Measurements from ENCODE around the gene KCNMB4. TPM values are rescaled to one million over a fixed set of nuclear protein-coding genes. Genes with fewer than 3 reads are reported as not detected.

The KCNMB4 gene
- total RNA-seq, 6 experiments from 2014 or later = 0.16 to 1.1 (median 0.22) TPM

DNA sequence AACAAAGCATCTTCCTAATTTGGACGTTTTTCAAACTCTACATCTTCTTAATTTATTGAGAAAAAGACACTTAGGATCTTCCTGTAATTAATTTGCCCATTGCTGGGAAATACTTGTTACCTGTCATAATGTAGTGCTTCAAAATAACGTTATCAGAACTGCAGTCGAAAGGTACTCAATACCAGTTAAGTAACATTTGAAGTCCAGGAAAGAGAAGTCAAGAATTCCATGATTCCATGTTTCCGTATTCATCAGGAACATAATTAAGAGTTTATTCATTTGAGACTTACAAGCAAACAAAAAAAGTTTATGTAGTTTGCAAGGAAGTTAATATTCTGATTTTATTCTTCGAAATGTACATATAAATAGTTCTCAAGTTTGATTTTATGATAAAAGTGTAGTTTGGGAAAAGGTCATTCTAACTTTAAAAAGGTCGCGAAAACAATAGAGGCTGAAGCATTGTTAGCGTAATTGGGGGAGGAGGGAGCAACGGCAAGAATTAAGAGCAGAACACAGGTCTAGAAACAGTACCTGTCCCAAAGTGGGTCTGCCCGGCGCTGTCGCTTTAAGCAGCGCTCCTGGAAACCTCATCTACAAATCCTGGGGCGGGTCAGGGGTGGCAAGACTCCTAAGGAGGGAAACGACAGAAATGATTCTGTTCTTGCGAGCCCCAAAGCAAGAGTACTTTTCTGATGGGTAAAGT is 1.2 kb upstream of the KCNMB4 start:
- no peak for DNase-seq
- Mint-ChIP-seq H3K4me1 (ENCODE audit: low read depth) (peaks cover 20% of the 10 kb centered on the region), H3K27ac (no peak overlapping the region), H3K9me3 (no peaks in the 10 kb centered on the region), H3K27me3 (ENCODE audit: insufficient read depth) (peaks cover 22% of the 10 kb centered on the region; the same call in 1 of the 2 replicates), H3K4me3 (peak overlapping the region; percentile 71), H3K36me3 (ENCODE audit: low read depth) (no peaks in the 10 kb centered on the region)
- TF ChIP-seq, protein P1, sequence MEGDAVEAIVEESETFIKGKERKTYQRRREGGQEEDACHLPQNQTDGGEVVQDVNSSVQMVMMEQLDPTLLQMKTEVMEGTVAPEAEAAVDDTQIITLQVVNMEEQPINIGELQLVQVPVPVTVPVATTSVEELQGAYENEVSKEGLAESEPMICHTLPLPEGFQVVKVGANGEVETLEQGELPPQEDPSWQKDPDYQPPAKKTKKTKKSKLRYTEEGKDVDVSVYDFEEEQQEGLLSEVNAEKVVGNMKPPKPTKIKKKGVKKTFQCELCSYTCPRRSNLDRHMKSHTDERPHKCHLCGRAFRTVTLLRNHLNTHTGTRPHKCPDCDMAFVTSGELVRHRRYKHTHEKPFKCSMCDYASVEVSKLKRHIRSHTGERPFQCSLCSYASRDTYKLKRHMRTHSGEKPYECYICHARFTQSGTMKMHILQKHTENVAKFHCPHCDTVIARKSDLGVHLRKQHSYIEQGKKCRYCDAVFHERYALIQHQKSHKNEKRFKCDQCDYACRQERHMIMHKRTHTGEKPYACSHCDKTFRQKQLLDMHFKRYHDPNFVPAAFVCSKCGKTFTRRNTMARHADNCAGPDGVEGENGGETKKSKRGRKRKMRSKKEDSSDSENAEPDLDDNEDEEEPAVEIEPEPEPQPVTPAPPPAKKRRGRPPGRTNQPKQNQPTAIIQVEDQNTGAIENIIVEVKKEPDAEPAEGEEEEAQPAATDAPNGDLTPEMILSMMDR (IDR thresholded peaks at IDR 0.05) = no peak

DNA sequence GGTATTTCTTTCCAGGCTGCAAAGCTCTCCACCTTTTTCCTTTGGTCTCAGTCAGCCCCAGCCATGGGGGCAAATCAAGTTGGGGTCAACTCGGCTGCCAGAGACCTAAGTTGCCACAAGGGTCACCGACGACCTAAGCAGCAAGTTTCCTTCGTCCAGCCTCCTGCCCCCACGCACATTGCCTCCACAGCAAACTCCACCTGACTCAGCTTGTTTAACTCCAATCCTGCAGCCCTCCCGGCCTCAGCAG is 767 bp upstream of the KCNMB4 start:
- Mint-ChIP-seq H3K36me3 (ENCODE audit: low read depth) (no peaks in the 10 kb centered on the region), H3K4me1 (ENCODE audit: low read depth) (peaks cover 20% of the 10 kb centered on the region), H3K9me3 (no peaks in the 10 kb centered on the region), H3K27me3 (ENCODE audit: insufficient read depth) (peaks cover 23% of the 10 kb centered on the region; the same call in 1 of the 2 replicates), H3K27ac (no peak overlapping the region), H3K4me3 (peak overlapping the region; percentile 71)
- DNase-seq = no peak
- TF ChIP-seq, protein P1 (IDR thresholded peaks at IDR 0.05) = no peak

DNA sequence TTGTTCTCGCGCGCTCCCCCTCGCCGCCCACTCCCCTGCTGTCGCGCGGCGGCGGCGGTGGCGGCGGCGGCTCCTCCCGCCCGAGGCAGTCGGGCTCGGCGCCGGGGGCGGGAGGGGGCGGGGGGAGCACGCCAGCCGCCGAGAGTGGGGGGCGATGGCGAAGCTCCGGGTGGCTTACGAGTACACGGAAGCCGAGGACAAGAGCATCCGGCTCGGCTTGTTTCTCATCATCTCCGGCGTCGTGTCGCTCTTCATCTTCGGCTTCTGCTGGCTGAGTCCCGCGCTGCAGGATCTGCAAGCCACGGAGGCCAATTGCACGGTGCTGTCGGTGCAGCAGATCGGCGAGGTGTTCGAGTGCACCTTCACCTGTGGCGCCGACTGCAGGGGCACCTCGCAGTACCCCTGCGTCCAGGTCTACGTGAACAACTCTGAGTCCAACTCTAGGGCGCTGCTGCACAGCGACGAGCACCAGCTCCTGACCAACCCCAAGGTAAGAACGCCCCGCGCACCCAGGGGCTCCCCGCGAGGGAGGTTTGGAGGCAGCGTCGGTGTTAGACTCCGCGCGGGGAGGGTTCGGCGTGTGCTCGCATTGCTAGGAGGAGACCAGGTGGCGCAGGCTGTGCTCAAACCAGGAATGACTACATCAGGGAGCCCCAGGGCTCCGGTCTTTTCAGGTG is 629 bp downstream of the KCNMB4 start:
- DNase-seq = no peak
- Mint-ChIP-seq H3K4me3 (peak overlapping the region; percentile 87), H3K4me1 (ENCODE audit: low read depth) (peaks cover 20% of the 10 kb centered on the region), H3K27me3 (ENCODE audit: insufficient read depth) (peaks cover 24% of the 10 kb centered on the region; the same call in 1 of the 2 replicates), H3K27ac (no peak overlapping the region), H3K9me3 (no peaks in the 10 kb centered on the region), H3K36me3 (ENCODE audit: low read depth) (no peaks in the 10 kb centered on the region)
- TF ChIP-seq, protein P1 (IDR thresholded peaks at IDR 0.05) = no peak

DNA sequence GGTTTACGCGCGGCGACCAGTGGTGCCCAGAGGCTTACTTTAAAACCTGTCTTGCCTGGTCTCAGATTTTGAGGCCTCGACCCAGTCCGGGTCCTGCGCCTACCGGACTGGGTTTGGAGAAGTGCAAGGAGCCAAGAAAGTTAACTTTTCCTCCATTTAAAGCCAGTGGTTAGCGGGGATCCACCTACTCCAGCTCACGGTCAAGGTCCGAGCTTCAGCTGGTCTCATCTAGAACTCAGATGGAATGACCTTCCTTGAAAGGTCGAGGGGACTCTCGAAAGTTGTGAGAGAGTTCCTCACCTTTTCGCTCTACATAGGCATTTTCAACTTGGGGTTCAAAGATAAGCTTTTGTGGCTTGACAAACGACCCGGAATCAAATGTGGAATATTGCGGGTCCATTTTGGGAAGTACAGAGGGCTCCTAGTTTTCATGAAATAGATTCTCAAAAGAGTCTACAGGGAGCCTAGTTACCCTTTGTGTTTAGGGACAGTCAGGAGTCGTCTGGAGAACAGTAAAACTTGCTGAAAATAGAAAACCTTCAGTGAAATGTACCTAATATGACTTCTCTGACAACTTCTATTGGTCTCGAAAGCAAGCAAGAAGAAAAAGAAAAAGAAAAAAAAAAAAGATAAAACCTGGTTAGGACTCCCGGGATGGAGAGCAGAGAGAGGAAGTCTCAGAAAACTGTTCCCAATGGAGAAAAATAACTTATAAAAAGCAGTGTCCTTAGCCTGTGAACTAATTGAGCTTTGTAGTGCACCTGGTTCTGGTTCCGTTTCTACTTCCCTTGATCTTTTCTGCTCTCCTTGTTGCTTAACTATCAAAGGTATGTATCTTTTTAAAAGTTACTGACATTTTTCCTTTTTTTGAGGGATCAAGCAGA is 1.4 kb downstream of the KCNMB4 start:
- peaks cover 20% of the 10 kb centered on the region for H3K4me1 Mint-ChIP-seq (ENCODE audit: low read depth)
- H3K36me3 Mint-ChIP-seq (ENCODE audit: low read depth) = no peaks in the 10 kb centered on the region
- H3K9me3 Mint-ChIP-seq = no peaks in the 10 kb centered on the region
- TF ChIP-seq, protein P1 (IDR thresholded peaks at IDR 0.05) = no peak
- H3K4me3 Mint-ChIP-seq = peak overlapping the region; percentile 87
- H3K27ac Mint-ChIP-seq = no peak overlapping the region
- no peak for DNase-seq
- H3K27me3 Mint-ChIP-seq (ENCODE audit: insufficient read depth) = peaks cover 24% of the 10 kb centered on the region; the same call in 1 of the 2 replicates

DNA sequence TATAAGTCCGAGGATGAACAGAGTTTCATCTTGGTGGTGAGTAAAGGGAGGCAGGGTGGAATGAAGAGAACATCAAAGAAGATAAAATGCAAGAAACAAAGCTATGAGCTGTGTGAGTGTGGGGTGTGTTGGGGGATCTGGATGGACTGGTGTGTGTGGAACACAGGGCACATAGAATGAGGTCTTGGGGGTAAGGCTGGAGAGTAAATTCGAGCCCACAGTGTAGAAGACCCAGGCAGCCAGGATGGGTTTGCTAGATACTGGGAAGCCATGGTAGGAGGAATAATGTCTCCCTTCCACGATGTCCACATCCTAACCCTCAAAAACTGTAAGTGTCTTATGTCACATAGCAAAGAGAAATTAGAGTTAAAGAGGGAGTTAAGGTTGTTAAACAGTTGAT is 6.8 kb downstream of the KCNMB4 start:
- Mint-ChIP-seq H3K4me1 (ENCODE audit: low read depth) (no peaks in the 10 kb centered on the region), H3K4me3 (no peak overlapping the region), H3K36me3 (ENCODE audit: low read depth) (no peaks in the 10 kb centered on the region), H3K27me3 (ENCODE audit: insufficient read depth) (peaks cover 4% of the 10 kb centered on the region), H3K27ac (no peak overlapping the region), H3K9me3 (no peaks in the 10 kb centered on the region)
- TF ChIP-seq, protein P1 (IDR thresholded peaks at IDR 0.05) = no peak
- no peak for DNase-seq
